Ishikawa (cell line): ENCODE measurements around the gene SLC6A12.

Experiments
- CEBPB ChIP-seq: IDR thresholded peaks from 2 replicates; pipeline ENCODE4 v1.6.1; 2012
- EGR1 ChIP-seq: IDR thresholded peaks from 2 replicates; pipeline ENCODE4 v1.6.1; 2012
- EP300 ChIP-seq: IDR thresholded peaks from 2 replicates; pipeline ENCODE4 v1.6.1; 2012; ENCODE audit warnings: borderline replicate concordance
- NFIC ChIP-seq: IDR thresholded peaks from 2 replicates; pipeline ENCODE4 v1.6.1; 2012
- RAD21 ChIP-seq: IDR thresholded peaks from 2 replicates; pipeline ENCODE4 v1.6.1; 2012; ENCODE audit warnings: low read depth
- REST ChIP-seq: IDR thresholded peaks from 2 replicates; pipeline ENCODE4 v1.6.1; 2012; ENCODE audit warnings: low read depth, mild to moderate bottlenecking
- TAF1 ChIP-seq: IDR thresholded peaks from 2 replicates; pipeline ENCODE4 v1.6.1; 2012; ENCODE audit warnings: low read depth, mild to moderate bottlenecking
- USF1 ChIP-seq: IDR thresholded peaks from 2 replicates; pipeline ENCODE4 v1.6.1; 2012

- no peak for TF ChIP-seq EGR1
- TF ChIP-seq TAF1, result no peak
- no peak for TF ChIP-seq REST
- no peak for TF ChIP-seq NFIC
- no peak for TF ChIP-seq CEBPB
- TF ChIP-seq USF1, result no peak
- TF ChIP-seq RAD21, result no peak
- no peak for TF ChIP-seq EP300
Observed at GRCh38 chr12:220946-221550, 7.1 kb upstream of the SLC6A12 start.
